Lower leg skin (tissue), 3 donors: ENCODE results near the gene MYO9B.

Source experiments
- POLR2A ChIP-seq, 2 donors: fragments of 450-650 bp; IDR thresholded peaks; one replicate each; pipeline ENCODE4 v1.6.1; 2016 to 2017; ENCODE audit warnings: antibody characterized with exemption in 2 of 2, mild to moderate bottlenecking in 1 of 2, moderate library complexity in 1 of 2
- TF ChIP-seq, protein P1 (sequence below), 3 donors: fragments of 450-650 bp; IDR thresholded peaks; one replicate each; pipeline ENCODE4 v1.5.1; 2016; ENCODE audit warnings: antibody characterized with exemption in 3 of 3, mild to moderate bottlenecking in 3 of 3, moderate library complexity in 2 of 3

DNA sequence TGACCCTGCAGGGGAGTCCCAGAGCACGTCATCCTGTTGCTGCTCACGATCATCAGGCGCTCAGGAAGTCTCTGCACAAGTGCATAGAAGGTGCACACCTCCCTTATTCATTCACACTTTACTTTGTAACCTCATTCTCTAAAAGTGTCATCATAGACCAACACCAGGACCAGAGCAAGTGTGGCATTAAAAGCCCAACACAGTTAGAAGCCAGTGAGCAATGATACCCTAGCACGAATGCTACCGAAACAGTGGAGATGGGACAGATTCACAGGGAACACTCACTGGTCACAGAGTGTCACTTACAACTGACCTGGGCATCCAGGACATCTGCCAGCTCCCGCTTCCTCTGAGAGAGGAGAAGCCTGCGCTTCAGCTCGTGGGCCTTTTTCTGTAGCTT lies 17.3 kb upstream of the MYO9B start:
- no peak for TF ChIP-seq POLR2A (IDR thresholded peaks at IDR 0.05)
- TF ChIP-seq, protein P1, sequence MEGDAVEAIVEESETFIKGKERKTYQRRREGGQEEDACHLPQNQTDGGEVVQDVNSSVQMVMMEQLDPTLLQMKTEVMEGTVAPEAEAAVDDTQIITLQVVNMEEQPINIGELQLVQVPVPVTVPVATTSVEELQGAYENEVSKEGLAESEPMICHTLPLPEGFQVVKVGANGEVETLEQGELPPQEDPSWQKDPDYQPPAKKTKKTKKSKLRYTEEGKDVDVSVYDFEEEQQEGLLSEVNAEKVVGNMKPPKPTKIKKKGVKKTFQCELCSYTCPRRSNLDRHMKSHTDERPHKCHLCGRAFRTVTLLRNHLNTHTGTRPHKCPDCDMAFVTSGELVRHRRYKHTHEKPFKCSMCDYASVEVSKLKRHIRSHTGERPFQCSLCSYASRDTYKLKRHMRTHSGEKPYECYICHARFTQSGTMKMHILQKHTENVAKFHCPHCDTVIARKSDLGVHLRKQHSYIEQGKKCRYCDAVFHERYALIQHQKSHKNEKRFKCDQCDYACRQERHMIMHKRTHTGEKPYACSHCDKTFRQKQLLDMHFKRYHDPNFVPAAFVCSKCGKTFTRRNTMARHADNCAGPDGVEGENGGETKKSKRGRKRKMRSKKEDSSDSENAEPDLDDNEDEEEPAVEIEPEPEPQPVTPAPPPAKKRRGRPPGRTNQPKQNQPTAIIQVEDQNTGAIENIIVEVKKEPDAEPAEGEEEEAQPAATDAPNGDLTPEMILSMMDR (IDR thresholded peaks at IDR 0.05), result no peak
